ENCODE measurements around the gene MAGEB17.
"Not testable (repeated sequence)": the region's sequence is repeated elsewhere in the genome, so short reads cannot be mapped to it uniquely, and the experiment has no call there.

Gene MAGEB17

DNA sequence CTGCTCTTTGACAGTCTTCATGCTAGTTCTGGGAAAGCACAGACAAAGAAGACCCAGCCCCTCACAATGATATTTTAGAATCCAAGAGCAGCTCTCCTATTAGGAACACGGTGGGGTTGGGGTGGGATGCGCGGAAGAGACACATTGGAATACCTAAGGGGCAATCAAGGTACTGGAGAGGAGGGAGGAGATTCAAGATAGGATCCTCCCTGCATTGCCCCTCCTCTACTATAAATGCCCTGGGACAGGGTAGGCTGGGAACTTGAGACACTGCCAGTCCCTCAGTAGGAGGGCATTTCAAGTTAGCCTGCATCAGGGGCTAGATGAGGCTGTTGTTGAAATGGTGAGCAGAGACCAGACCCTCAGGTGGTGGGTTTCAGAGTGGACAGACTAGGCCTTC, 5.1 kb downstream of the MAGEB17 start:
- FAIRE-seq = no peak

DNA sequence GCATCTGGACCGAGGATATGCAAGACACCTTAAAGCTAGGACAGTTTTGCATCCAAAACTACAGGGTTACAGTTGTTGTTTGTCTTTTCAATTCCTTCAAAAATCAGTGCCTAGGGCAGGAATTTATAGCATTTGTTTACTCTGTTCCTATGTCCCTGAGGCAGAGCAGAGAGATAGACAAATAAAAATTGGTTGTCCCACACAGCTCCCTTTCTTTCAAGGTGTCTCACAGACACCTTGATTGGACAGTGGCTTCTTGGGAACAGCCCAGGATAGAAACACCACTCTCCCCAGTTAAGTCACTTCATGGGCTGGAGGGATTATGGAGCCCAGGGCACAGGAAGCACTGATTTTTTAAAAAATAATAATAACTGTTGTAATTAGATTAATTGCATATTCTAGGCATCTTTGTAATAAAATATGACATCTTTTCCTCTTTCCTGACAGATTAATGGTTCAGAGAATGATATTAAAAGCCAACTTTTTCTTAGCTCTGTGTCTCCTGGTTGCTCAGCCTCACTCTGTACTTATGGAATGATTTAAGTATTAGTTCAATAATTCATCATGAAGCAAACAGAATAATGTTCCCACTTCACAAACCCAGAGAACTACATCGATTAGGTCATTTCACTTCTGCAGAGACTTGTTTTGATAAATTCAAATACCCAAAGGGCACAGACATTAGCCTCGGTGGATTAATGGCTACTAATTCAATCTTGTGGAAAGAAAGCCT, 8.2 kb downstream of the MAGEB17 start:
- FAIRE-seq = no peak
- no peak for TF ChIP-seq POLR2A (IDR thresholded peaks at IDR 0.05; ENCODE audit: low read depth, low read length)
- DNase-seq (ENCODE audit: insufficient read length, low spot score) = no peak

More for the DNA sequence above, 5.1 kb downstream of the MAGEB17 start:
- DNase-seq (ENCODE audit: insufficient read length, low spot score) = no peak
- TF ChIP-seq POLR2A (IDR thresholded peaks at IDR 0.05; ENCODE audit: low read depth, low read length) = no peak

DNA sequence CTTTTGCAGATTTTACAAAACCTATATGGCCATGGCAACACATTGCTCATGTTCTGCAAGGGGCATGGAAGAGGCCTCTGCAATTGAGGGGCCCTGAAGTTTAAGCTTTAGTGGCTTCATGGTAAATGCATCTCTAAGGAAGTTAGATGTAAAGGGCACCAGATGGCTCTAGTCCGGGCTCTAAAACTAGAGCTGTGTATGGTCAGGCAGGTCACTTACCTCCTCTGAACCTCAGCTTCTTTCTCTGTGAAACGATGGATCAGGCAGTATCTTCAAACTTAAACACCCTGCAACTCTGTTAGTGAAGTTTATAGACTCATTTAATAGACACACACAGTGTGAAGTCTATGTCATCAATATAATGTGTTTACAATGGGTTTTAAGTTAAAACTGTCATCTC, 10.0 kb downstream of the MAGEB17 start:
- no peak for TF ChIP-seq POLR2A (IDR thresholded peaks at IDR 0.05; ENCODE audit: low read depth, low read length)
- FAIRE-seq = no peak
- DNase-seq (ENCODE audit: insufficient read length, low spot score) = no peak

DNA sequence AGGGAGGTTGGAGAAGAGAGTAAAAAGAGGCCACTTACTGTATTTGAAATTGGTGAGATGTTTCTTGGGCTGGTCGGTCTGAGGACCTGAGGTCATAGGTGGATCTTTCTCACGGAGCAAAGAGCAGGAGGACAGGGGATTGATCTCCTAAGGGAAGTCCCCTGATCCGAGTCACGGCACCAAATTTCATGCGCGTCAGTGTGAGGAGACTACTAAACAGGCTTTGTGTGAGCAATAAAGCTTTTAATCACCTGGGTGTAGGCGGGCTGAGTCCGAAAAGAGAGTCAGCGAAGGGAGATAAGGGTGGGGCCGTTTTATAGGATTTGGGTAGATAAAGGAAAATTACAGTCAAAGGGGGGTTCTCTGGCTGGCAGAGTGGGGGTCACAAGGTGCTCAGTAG, 16.6 kb downstream of the MAGEB17 start:
- FAIRE-seq; DNase-seq (ENCODE audit: insufficient read length, low spot score): not testable (repeated sequence)

DNA sequence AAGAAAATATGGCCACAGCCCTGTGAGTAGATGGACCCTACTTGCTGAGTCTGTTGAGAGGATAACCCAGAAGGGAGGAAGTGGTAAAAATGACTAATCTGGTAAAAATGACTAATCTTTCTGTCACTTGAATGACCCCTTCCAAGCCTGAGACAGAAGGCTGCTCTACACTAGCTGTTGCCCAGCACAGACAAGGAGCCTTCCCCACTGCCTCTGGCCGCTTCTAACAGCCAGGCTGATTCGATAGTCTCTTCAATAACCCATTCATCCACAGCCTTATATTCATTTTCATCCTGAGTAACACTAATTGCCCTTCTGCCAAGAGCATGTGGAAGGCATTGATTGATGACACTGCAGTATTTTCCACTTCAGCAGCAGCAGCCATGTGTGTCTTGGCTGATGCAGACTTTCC, 18.4 kb downstream of the MAGEB17 start:
- FAIRE-seq = no peak
- peak; percentile 9 for DNase-seq (ENCODE audit: insufficient read length, low spot score)
- no peak for TF ChIP-seq POLR2A (IDR thresholded peaks at IDR 0.05; ENCODE audit: low read depth, low read length)

DNA sequence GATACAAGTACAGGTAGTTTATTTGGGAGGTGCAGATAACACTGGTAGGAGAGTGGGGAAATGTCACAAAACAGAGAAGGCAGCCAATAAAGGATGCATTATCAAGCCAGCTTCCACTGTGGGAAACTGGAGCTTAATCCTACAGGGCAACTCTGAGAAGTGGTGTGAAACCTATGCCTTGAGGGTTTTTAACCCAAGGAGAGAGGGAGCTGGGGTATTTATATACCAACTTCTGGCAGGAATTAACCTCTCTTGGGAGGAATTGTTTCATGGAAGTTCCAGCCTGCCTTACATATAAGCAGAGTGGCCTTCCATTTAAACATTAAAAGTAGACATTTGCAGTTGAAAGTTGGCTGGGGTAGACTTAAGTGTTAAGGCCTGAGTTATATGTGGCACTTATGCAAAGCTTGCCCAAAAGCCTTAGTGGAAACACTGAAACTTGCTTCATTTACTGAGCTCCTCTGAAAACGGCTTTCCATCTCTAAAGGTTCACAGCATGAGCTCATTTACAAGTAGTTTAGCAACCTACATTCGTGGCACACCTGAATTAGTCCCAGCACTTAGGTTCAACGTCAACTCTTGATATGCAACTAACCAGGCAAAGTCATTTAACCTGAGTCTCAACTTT, 19.2 kb downstream of the MAGEB17 start:
- DNase-seq (ENCODE audit: insufficient read length, low spot score) = no peak
- TF ChIP-seq POLR2A (IDR thresholded peaks at IDR 0.05; ENCODE audit: low read depth, low read length) = no peak
- no peak for FAIRE-seq

DNA sequence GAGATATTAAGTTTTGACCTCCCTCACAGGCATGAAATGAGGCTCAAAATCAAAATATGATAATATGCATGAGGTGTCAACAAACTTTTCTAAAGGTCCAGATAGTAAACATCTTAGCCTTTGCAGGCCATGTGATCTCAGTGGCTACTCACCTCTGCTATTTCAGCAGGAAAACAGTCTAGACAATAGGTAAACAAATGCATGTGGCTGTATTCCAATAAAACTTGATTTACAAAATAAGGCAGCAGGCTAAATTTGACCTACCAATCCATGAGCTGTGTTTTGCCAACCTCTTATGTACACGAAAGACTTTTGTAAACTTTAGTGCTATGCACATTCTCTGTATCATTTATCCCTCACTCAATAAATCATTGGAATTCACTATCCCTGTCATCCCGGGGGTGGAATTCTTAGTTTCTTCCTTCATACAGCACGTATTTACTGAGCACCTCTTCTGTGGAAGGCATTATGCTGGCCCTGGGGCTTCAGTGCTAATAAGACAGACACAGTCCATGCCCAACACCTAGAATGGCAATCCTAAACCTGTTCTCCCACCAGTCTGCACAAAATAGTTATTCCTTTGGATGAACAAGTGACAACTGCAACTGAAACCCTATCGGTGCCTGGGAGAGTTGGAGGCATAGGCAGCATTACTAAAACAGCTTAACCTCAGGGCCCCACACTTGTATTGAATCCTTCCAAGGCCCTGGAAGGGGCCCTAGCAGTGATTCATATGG, 19.9 kb downstream of the MAGEB17 start:
- FAIRE-seq (no peak), DNase-seq (ENCODE audit: insufficient read length, low spot score) (no peak)
- no peak for TF ChIP-seq POLR2A (IDR thresholded peaks at IDR 0.05; ENCODE audit: low read depth, low read length)

DNA sequence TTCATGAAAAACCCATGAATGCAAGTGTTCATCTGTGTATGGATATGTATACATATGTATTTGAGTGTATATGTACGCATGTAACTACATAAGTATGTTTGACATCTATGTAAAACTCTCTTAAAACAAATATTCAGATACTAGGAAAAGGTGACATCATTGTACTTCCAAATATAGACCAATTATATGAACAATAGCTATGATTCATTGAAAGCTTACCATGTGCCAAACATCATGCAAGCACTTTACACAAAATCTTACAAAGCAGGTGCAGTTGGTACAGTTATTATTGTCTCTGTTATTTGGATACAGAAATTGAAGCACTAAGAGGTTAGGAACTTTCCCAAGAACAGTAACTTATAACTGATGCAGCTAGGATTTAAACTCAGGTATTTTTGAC, 21.4 kb downstream of the MAGEB17 start:
- no peak for DNase-seq (ENCODE audit: insufficient read length, low spot score)
- no peak for TF ChIP-seq POLR2A (IDR thresholded peaks at IDR 0.05; ENCODE audit: low read depth, low read length)
- FAIRE-seq = no peak

DNA sequence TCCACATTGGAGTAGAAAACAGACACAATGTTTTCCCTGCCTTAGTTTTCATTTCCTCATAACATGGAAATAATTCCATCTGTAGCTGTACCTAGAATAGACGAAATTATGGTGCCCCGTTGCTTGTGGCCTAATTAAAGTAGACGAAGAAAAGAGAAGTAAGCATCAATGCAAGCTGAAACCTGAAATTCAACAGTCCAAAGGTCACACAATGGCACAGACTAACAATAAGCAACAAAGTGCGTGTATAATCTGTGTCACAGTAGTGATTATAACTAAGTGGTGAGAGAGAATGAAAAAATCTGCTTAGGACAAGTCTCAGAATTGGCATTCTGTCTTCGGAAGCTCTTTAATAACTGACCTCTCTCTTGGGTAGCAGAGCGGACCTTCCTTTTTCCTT, 24.3 kb downstream of the MAGEB17 start:
- no peak for TF ChIP-seq POLR2A (IDR thresholded peaks at IDR 0.05; ENCODE audit: low read depth, low read length)
- DNase-seq (ENCODE audit: insufficient read length, low spot score) (no peak), FAIRE-seq (no peak)

DNA sequence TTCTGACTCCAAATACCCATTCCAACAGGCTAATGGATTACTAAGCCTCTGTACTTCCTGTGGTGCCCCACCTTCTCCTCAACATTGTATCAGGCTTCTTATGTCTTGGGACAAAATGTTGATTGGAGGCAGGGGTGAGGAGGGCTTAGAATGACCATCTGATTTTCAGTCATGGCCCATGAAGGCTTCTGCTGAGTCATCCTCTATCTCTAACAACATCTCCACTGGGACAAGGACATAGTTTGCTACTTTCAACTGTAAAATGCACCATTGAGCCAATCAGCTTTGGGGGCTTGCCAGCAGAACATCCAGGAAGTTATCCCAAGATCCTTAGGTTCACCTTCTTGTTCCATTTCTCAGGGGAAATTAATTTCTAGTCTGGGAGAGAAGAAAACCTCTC, 29.5 kb downstream of the MAGEB17 start:
- no peak for FAIRE-seq
- no peak for DNase-seq (ENCODE audit: insufficient read length, low spot score)
- TF ChIP-seq POLR2A (IDR thresholded peaks at IDR 0.05; ENCODE audit: low read depth, low read length) = no peak

DNA sequence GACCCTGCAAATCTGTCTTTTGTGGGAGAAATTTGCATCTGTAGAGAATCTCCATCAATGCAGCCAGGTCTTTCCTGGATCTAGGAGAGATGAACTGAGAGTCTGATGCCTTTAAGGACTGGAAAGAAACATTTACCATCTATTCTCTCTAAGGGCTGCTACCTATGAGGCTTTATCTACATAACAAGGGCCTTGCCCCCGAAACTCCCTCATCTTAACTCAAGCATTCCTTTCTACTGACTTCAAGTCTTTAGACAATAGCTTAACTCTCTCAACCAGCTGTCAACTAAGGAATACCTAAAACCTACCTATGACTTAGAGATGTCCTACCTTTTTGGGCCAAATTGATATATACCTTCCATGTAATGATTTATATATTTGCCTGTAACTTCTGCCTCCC, 32.1 kb downstream of the MAGEB17 start:
- FAIRE-seq = no peak

DNA sequence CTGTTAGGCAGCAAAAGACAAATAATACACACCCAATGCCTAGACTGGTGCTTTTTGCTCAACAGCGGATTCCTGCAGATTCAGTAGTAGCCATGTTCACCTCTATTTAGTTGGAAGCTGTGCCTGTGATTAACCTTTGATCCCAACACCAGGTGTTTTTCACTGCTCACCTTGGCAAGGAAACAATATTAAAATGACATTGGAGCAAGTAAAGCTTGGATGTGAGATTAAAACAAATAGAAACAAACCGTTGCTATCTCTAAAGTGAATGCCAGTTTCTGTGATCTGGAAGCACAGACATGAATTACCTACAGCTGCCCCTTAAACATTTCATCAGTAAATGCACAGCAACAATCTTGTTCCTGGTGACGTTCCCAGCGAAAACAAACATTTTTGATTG, 35.7 kb downstream of the MAGEB17 start:
- FAIRE-seq = no peak
- no peak for DNase-seq (ENCODE audit: insufficient read length, low spot score)
- TF ChIP-seq POLR2A (IDR thresholded peaks at IDR 0.05; ENCODE audit: low read depth, low read length) = no peak

More for the DNA sequence above, 32.1 kb downstream of the MAGEB17 start:
- no peak for TF ChIP-seq POLR2A (IDR thresholded peaks at IDR 0.05; ENCODE audit: low read depth, low read length)
- DNase-seq (ENCODE audit: insufficient read length, low spot score) = no peak

DNA sequence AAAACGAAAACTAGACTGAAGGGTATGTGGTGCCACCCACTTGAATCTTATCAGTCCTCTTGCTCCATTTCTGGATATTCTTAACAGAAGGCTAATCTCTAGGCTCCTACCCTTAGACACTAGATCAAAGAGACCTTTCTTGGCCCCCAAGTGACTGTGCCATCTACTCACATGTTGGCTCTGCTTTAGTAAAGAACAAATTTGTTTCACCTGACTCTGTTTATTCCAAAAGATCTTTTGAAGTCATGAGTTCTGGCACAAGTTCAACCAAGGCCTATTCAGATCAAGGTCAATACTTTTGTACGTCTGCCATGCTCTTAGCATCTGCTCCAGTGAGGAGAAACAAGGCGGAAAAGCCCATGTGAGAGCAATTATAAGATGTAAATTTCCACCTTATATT, 37.3 kb downstream of the MAGEB17 start:
- FAIRE-seq (no peak), DNase-seq (ENCODE audit: insufficient read length, low spot score) (no peak)
- no peak for TF ChIP-seq POLR2A (IDR thresholded peaks at IDR 0.05; ENCODE audit: low read depth, low read length)

DNA sequence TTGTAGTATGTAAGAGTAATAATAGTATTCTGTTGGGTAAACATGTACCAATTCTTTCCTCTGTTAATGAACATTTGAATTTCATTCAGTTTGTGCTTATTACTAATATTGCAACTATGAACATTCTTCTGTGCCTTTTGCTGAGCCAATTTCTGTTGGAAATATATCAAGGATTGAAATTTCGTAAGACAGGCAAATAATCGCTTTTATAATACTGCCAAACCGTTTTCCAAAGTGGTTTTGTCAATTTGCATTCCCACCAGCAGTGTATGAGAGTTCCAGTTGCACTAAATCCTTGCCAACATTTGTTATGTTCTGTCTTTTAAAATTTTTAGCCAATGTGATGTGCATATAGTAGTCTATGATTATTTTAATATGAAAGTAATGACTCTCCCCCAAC, 38.6 kb downstream of the MAGEB17 start:
- no peak for FAIRE-seq
- TF ChIP-seq POLR2A (IDR thresholded peaks at IDR 0.05; ENCODE audit: low read depth, low read length) = no peak
- DNase-seq (ENCODE audit: insufficient read length, low spot score) = no peak

DNA sequence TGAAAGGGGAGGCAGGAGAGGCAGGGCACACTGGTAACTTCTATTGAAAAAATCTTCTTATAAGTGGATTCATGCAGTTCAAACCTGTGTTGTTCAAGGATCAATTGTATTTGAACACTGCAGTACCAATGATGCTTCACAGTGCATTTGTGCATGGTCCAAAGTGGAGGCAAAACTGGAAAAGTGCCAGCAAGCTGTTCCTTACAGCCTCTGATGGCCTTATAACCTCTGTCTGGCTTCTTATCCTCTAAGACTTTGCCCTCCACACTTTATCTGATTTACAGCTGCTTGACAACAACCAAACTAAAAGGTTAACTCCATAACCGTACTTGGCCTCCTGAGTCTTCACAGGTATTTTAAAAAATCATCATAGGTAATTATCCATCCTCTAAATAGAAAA, 40.4 kb downstream of the MAGEB17 start:
- no peak for TF ChIP-seq POLR2A (IDR thresholded peaks at IDR 0.05; ENCODE audit: low read depth, low read length)
- FAIRE-seq (no peak), DNase-seq (ENCODE audit: insufficient read length, low spot score) (no peak)

All from H54 (cell line).